ENCODE results near the gene ELF2. TPM values are rescaled to one million over a fixed set of nuclear protein-coding genes. Genes with fewer than 3 reads are reported as not detected.
"Not testable (repeated sequence)": the region's sequence is repeated elsewhere in the genome, so short reads cannot be mapped to it uniquely, and the experiment has no call there.

The ELF2 gene
- total RNA-seq, 1 donor from 2014 or later: 48.0 TPM

DNA sequence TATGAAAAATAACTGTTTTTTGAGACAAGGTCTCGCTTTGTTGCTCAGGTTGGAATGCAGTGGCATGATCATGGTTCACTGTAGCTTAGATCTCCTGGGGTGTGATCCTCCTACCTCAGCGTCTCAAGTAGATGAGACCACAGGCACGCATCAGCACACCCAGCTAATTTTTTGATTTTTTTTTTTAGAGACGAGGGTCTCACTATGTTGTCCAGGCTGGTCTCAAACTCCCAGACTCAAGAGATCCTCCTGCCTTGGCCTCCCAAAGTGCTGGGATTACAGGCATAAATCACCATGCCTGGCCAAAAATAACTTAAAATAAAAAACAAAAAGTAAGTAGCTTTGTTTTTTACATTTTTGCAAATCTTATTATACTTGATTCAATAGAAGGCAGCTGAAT is 98.1 kb downstream of the ELF2 start:
- no peak for DNase-seq (ENCODE audit: low read depth)

DNA sequence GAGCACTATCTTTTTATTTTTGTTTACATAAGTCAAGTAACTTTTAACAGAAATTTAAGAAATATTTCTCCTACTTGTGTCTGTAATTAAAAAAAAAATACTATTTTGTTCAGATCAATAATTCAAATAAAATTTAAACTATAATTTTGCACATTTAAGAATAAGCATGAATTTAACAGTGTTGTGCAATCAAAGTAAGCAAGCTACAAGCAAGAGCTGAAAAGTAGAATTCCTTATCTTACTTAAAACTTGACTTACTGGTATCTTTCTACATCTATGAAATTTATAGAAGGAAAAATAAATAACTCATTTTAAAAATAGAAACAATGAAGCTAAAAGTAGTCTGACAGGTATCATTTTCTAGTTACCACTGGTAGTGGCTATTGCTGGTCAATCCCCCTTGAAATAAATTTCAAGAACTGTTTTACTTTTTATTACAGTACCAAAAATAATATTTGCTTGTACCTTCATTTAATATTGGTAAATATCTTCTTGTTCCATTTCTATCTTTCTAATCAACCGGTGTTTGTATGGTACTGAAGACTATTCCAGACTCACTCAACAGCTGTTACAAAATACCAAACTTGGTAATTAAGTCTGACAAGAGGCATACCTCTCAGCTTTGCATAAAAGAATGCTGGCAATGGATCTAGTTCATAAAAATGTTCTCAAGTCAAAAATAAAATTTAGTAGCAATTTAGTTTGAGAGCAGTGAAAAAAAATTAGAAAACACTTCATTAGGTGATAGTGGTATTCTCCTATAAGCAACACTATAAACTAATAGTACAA is 99.3 kb downstream of the ELF2 start:
- peak; percentile 19 for DNase-seq (ENCODE audit: low read depth)

DNA sequence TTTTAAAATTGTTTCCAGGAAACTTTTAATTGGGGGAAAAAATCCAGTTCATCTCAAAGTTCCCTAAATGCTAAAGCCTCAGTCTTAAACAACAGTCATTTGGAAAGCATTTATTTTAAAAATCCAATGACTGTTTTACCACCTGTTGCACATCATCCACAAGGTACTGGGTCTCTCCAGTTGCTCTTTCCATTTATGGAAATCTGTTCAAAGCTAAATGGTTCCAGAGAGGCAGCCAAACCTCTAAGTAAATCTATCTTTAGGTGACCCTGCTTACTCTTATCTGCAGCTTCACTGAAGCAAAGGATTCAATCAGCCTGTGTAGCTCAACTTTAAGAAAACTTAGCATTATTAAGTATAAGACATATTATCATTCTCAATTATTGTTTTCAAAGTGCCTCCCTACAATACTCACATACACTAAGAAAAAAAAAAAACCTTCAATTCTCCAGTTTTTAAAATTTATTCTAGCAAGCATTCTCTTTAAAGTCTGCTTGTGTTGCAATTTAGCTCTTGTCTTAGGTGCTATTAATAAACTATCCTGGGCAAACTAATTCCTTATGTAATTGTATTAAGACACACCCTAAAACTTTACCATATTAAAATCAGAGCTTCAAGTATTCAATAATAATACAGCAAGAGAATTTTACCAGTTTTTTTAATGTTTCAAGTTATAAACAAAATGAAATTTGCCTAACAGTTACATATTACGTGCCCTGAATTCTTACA is 100.8 kb downstream of the ELF2 start:
- DNase-seq (ENCODE audit: low read depth): no peak

DNA sequence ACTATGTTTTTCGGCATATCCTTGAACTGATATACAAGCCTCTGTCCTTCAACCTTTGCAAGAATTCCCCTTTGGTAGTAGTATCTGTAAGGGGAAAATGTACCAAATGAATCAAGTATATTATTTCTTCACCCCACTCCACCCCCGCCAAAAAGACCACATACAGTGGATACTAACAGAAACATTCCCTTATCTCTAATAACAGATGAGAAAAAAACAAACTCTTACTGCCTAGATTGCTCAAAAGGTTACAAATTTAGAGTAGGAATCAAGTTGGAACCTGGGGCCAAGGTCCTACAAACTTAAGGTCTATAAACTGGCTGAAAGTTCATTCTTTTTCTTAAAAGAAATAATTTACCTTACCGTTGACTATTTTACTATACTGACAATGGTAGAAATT is 116.4 kb downstream of the ELF2 start:
- DNase-seq (ENCODE audit: low read depth): no peak

DNA sequence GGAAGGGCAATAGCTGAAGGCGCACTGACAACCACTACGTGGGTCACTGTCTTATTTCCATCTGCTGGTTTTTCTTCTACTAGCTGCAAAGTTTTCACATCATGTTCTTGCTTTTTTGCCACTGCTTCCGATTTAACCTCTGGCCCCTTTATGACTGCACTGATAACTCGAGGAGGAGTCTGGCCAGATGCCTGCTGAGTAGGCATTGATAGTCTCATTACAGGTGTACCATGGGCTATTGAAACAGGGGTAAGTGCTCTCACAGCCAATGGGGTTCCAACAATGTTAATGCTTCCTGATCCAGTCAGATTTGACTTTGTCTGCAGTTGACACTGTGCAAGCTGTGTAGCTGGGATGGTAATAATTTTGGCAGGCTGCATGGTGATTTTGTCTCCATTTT is 118.0 kb downstream of the ELF2 start:
- not testable (repeated sequence) for DNase-seq (ENCODE audit: low read depth)

DNA sequence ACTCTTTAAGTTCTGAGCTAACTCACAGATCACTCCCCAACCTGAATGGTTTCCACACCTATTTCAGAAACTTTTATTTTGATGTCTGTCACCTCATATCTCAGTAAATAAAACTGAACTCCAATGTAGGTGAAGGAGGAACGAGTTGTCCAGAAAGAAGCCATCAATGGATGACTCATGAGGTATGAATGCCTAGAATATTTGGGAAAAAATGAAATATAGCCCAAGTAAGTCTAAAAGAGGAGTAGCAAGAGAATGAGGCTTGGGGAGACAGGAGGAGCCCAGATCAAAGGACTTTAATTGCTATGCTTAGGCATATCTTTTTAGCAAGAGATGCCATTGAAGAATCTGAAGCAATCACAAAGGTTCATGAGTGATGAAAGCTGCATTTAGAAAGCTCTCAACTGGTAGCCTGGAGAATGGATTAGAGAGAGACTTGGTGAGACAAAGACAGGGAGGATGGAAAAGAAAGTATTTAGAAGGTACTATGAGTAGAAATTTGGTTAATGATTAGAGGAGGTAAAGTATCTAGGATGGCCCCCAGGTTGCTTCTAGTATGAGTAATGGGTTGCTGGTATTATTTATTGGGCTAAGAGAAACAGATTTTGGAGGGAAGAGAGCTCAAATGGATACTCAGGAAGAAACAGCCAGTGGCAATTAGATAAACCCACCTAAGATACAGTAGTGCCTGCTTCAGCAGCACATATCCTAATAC is 122.1 kb downstream of the ELF2 start:
- peak; percentile 38 for DNase-seq (ENCODE audit: low read depth)

DNA sequence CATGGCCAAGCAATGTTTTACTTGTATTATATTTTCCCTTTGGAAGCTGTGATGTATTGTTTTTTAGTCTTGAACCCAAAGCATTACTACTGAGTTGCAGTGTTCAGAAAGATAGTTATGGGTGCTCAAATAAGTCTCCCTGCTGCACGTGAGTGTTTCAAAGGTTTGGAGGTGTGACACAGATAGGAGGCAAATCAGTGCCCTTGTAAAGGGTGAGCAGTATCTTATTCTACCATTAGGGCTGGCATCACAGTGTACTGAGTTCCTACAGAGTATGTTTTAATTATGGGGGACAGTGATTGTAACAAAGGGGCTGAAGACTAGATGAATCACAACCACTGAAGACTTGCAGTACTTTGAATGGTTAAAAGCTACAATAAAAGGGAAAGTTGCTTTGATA is 123.1 kb downstream of the ELF2 start:
- no peak for DNase-seq (ENCODE audit: low read depth)

DNA sequence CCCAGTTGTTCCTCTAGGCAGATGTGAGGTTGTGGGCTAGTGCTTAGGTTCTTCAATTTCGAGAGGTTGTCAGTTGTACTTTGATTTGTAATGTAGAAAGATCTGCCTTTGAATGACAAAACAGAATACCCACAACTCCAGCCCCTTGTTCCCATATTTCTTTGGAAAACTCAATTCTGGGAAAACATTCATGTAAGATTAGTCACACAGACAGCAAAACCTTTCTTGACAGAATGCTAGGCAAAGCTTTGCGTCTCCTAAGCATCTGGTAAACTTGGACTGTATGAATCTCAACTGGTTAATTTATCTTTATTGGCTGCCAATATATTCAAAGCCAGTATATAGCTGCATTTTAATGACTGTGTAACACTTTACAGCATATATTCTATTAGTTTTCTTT is 126.6 kb downstream of the ELF2 start:
- peak; percentile 35 for DNase-seq (ENCODE audit: low read depth)

DNA sequence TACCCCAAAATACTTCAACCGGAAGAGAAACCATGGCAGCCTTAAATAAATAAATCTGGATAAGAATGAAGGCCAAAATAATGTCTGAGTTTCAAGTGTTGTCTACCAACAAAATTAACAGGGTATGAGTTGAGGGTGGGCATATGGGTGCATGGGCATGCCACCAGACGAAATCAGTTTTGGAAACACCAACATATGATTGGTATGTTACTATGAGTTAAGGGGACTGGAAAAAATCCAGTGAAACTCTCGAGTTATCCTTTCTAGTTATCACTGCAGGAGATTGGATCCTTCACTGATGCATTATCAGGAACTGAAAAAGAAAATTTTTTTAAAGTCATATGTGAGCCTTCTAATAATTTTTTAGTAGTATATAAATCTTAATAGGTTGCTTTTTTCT is 129.0 kb downstream of the ELF2 start:
- DNase-seq (ENCODE audit: low read depth): no peak

DNA sequence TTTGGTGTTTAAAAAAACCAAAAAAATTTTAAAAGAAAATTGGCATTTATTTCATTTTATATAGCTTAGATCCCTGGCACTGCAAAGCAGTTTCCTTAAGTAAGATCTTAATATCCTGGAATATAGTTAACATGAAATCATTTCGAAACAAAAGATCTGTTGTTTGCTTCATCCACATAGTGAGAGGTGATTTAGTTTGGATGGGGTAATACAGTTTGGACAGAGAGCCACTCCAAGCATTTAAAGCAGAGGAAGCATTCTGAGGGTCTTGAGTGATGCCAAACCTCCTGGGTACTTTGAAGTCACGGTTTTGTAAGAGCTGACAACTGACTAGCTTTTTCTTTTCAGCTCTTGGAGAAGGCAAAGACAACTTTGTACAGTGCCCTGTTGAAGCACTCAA is 132.7 kb downstream of the ELF2 start:
- no peak for DNase-seq (ENCODE audit: low read depth)

DNA sequence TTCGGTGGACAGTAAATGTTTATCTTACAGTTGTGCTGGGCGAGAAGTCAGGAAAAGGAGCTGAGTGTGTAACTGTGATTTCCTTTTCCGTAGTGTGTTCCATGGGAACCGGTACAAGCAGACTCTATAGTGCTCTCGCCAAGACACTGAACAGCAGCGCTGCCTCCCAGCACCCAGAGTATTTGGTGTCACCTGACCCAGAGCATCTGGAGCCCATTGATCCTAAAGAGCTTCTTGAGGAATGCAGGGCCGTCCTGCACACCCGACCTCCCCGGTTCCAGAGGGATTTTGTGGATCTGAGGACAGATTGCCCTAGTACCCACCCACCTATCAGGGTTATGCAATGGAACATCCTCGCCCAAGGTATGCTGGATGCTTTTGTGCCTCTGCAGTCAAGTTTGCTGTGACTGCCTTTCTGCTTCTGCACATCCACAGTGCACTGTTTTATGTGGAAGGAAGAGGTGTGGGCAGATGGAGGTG is 134.0 kb downstream of the ELF2 start:
- DNase-seq (ENCODE audit: low read depth): no peak

DNA sequence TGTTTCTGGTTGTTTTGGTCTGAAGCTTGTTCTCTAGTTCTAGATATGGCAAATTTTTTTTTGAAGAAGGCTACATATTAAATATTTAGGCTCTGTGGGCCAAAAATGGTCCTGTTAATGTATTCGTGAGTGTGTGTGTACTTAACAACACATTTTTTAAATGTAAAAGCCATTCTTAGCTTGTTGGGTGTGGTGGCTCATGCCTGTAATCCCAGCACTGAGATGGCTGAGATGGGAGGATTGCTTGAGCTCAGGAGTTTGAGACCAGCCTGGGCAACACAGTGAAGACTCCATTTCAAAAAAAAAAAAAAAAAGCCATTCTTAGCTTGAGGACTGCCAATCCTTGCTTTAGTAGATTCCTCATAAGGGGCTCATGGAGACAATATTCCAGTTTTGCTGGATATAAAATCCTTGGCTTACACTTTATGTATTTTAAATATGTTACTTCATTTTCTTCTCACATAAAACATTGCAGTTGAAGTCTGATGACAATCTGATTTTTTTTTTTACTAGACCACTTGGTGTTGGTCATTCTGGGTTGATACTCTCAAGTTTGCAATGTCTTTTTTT is 138.1 kb downstream of the ELF2 start:
- DNase-seq (ENCODE audit: low read depth): no peak

DNA sequence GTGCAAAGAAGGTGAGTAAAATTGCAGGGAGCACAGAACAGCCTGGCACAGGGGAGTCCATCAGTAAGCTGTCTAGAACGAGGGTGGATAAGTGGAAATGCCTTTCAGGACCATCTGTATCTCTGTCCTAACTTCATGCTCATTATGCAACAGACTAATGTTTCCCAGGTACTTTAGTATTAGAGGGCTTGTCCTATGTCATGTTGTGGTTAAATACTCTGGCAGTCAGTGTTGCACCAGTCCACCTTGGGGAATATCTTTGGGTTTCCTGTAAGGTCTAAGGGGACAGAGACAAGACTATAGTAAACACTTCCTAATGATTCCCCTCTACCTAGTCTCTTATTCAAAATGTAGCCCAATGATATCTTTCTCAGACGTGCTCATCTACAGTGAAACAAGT is 140.1 kb downstream of the ELF2 start:
- DNase-seq (ENCODE audit: low read depth): no peak

DNA sequence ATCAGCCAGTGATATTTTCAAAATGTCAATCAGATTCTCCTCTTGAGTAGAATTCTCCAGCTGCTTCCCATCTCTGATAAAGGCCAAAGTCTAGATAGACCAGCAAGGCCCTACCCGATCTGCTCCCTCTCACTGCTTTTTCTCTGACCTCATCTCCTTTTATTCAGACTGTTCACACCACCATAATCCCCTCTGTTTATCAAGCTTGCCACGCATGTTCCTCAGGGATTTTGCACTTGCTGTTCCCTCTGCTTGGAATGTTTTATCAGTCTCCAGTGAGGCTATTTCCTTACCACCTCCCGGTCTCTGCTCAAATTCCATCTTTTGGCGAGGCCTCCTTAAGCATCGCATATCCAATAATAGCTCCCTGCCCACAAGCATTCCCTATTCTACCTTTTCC is 141.4 kb downstream of the ELF2 start:
- DNase-seq (ENCODE audit: low read depth): no peak

DNA sequence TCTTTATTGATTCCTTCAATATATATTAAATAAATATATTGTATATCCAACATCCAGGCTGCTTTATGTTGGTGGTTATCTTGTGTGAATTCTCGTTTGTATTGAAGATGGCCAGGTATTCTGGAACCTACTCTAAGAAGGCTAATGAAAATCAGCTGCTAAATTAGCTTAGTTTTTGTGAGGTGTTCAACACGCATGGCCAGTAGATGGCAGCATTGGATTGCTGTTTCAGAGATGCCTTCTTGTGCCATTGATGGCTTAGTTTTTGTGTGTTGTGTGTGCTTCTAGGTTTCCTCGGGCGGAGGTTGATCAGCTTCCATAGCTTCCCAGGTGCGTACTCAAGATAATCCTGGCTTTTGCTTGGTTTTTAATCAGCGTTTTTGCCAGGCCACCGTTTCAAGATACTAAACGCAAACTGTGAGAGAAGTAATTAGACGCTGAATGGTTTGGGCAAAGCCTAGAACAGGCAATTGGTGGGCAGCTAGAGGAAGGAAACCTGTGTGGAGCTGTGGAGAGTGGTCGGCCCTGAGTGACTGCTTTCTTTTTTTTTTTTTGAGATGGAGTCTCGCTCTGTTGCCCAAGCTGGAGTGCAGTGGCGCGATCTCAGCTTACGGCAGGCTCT is 146.3 kb downstream of the ELF2 start:
- peak; percentile 80 for DNase-seq (ENCODE audit: low read depth)

DNA sequence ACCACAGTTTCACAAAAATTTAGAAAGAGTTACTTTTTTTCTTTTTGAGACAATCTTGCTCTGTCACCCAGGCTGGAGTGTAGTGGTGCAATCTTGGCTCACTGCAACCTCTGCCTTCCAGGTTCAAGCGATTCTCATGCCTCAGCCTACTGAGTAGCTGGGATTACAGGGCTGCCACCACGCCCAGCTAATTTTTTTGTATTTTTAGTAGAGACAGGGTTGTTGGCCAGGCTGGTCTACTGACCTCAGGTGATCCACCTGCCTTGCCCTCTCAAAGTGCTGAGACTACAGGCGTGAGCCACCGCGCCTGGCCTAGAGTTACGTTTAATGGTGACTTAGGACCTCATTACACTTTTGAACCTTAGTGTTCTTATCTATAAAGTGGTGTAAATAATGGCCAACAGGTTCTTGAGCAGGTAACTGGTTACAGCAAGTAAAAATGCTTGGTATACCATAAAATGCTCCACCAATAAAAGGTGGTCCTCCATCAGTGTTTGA is 147.1 kb downstream of the ELF2 start:
- not testable (repeated sequence) for DNase-seq (ENCODE audit: low read depth)

DNA sequence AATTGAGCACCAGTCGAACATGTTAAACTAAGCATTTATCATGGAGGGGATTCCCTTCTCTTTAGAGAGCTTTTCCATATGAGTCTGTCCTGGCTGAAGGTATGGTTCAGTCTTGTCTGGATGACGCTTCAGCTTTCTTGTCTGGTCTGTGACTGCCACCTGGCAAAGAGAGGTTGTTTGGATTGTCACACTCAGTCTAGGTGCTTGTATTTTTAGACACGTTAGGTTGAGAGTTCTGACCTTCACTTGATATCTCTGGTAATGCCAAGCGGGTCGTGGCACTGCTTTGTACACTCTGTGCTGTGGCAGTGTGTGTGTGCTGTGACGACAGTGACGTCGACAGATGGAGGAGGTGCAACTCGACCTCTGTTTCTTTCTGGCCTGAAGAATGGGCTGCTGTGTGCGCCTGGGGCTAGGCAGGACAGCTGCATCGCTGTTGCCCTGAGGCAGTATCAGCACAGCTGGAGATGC is 148.8 kb downstream of the ELF2 start:
- DNase-seq (ENCODE audit: low read depth): no peak

DNA sequence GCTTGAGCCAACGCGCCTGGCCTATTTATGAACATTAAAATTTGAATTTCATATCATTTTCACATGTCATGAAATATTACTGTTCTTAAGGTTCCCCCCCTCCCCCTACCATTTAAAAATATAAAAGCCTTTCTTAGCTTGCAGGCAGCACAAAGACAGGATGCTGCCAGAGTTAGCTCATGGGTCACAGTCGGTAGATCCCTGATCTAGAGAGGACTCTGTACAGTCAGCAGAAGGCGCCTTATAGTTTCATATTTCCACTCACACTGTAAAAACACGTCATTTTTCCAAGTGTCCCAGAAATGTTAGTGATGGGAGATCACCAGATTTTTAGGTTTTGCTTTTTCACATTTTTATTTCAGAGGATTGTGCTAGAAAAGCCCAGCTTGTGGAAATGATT is 149.2 kb downstream of the ELF2 start:
- DNase-seq (ENCODE audit: low read depth): no peak

DNA sequence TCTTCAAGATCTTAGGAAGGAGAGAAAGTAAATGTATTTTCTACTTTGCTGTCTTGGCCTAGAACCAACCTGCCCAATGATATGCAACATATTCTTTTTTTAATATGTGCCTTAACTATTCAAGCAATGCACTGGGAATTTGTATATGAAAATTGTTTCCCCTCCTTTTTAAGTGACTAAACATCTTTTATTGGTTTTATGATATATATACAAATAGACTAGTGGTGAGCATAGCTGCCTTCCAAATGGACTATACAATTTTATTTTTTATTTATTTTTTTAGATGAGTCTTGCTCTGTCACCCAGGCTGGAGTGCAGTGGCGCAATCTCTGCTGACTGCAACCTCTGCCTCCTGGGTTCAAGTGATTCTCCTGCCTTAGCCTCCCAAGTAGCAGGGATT is 151.2 kb downstream of the ELF2 start:
- DNase-seq (ENCODE audit: low read depth): no peak

DNA sequence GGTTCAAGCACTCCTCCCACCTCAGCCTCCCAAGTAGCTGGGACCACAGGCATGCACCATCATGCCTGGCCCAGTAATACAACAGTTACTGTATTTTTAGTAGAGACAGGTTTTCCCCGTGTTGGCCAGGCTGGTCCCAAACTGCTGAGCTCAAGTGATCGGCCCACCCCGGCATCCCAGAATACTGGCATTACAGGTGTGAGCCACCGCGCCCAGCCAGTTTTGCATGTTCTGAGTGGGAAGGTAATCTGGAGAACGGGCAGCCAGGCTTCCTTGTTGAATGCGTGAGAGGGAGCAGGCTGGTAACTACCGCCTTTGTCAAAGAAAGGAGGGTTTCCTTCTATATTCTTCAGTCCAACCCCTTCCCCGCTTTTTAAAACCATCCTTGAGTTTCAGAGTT is 152.3 kb downstream of the ELF2 start:
- no peak for DNase-seq (ENCODE audit: low read depth)

DNA sequence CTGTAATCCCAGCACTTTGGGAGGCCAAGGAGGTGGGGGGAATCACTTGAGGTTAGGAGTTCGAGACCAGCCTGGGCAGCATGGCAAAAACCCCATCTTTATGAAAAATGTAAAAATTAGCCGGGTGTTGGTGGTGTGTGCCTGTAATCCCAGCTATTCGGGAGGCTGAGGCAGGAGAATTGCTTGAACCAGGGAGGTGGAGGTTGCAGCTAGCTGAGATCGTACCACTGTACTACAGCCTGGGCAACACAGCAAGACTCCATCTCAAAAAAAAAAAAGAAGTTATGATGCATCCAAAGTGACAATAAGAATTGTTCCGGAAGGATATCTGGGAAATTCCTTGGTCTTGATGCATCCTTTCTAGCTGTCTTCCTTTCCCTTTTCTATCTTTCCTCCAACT is 154.2 kb downstream of the ELF2 start:
- no peak for DNase-seq (ENCODE audit: low read depth)

DNA sequence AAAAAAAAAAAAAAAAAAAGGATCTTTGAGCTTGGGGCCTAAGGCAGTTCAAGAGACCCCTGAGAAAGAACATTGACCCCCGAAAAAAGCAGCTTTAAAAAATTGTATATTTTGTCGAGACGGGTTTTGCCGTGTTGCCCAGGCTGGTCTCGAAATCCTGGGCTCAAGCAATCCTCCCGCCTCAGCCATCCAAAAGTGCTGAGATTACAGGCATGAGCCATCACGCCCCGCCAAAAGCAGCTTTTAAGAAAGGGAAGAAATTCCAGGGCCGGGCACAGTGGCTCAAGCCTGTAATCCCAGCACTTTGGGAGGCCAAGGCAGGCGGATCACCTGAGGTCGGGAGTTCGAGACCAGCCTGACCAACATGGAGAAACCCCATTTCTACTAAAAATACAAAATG is 155.9 kb downstream of the ELF2 start:
- DNase-seq (ENCODE audit: low read depth): not testable (repeated sequence)
